ENCODE data around the gene RIPK1. TPM values are rescaled to one million over a fixed set of nuclear protein-coding genes. Genes with fewer than 3 reads are reported as not detected.
A peak's percentile ranks its signal among the peaks of the same experiment; 100 is the strongest.

The RIPK1 gene
- total RNA-seq, 1 donor from 2014 or later, result 4.9 TPM

GRCh38 chr6:3133515-3133914, 65.2 kb downstream of the RIPK1 start:
- no peaks in the 10 kb centered on the region for H3K79me2 ChIP-seq (ENCODE audit: low read depth)
- peaks cover 19% of the 10 kb centered on the region for H3K36me3 ChIP-seq
- no peak overlapping the region for H2AFZ ChIP-seq (replicated peaks)
- H3K4me3 ChIP-seq, result no peak overlapping the region
- Mint-ChIP-seq H3K4me1 (no peaks in the 10 kb centered on the region), H3K27ac (no peak overlapping the region), H3K4me3 (peak overlapping the region; percentile 38), H3K9me3 (no peaks in the 10 kb centered on the region), H3K36me3 (peaks cover 59% of the 10 kb centered on the region), H3K27me3 (ENCODE audit: insufficient read depth, low read depth) (peaks cover 3% of the 10 kb centered on the region)
- TF ChIP-seq CTCF (IDR thresholded peaks at IDR 0.05), result no peak
- no peak for TF ChIP-seq EZH2phosphoT487 (IDR thresholded peaks at IDR 0.05)
- no peak for TF ChIP-seq EZH2 (IDR thresholded peaks at IDR 0.05)
- no peak overlapping the region for H3K4me2 ChIP-seq
- H3K27me3 ChIP-seq, result no peaks in the 10 kb centered on the region
- no peak for DNase-seq (ENCODE audit: low spot score)
- no peaks in the 10 kb centered on the region for H3K4me1 ChIP-seq
- peak overlapping the region; percentile 29 for H3K27ac ChIP-seq
- H3K9me3 ChIP-seq (ENCODE audit: low read depth), result no peaks in the 10 kb centered on the region
- H3K9ac ChIP-seq, result no peak overlapping the region
- H4K20me1 ChIP-seq (ENCODE audit: low read depth), result no peaks in the 10 kb centered on the region
- no peaks in the 10 kb centered on the region for H3F3A ChIP-seq (ENCODE audit: low read depth)

GRCh38 chr6:3135668-3136291, 67.5 kb downstream of the RIPK1 start:
- H3K27me3 Mint-ChIP-seq (ENCODE audit: insufficient read depth, low read depth), result peaks cover 3% of the 10 kb centered on the region
- no peak for TF ChIP-seq EZH2 (IDR thresholded peaks at IDR 0.05)
- TF ChIP-seq CTCF (IDR thresholded peaks at IDR 0.05), result no peak
- TF ChIP-seq EZH2phosphoT487 (IDR thresholded peaks at IDR 0.05), result no peak
- H3K9me3 Mint-ChIP-seq, result no peaks in the 10 kb centered on the region
- Histone ChIP-seq H3K4me2 (no peak overlapping the region), H3K27me3 (no peaks in the 10 kb centered on the region), H3K36me3 (peaks cover 21% of the 10 kb centered on the region), H3K79me2 (ENCODE audit: low read depth) (no peaks in the 10 kb centered on the region), H3K4me3 (no peak overlapping the region), H2AFZ (replicated peaks) (no peak overlapping the region), H4K20me1 (ENCODE audit: low read depth) (no peaks in the 10 kb centered on the region), H3K27ac (no peak overlapping the region), H3K9ac (no peak overlapping the region), H3K9me3 (ENCODE audit: low read depth) (no peaks in the 10 kb centered on the region), H3K4me1 (no peaks in the 10 kb centered on the region), H3F3A (ENCODE audit: low read depth) (no peaks in the 10 kb centered on the region)
- no peak overlapping the region for H3K27ac Mint-ChIP-seq
- no peak overlapping the region for H3K4me3 Mint-ChIP-seq
- peaks cover 58% of the 10 kb centered on the region for H3K36me3 Mint-ChIP-seq
- DNase-seq (ENCODE audit: low spot score), result no peak
- no peaks in the 10 kb centered on the region for H3K4me1 Mint-ChIP-seq

GRCh38 chr6:3136292-3137011, 68.2 kb downstream of the RIPK1 start:
- Mint-ChIP-seq H3K4me1 (no peaks in the 10 kb centered on the region), H3K9me3 (no peaks in the 10 kb centered on the region), H3K4me3 (no peak overlapping the region), H3K27ac (no peak overlapping the region), H3K27me3 (ENCODE audit: insufficient read depth, low read depth) (peaks cover 3% of the 10 kb centered on the region), H3K36me3 (peaks cover 55% of the 10 kb centered on the region)
- Histone ChIP-seq H3K9ac (no peak overlapping the region), H3K4me2 (no peak overlapping the region), H4K20me1 (ENCODE audit: low read depth) (no peaks in the 10 kb centered on the region), H3F3A (ENCODE audit: low read depth) (no peaks in the 10 kb centered on the region), H3K27ac (no peak overlapping the region), H3K4me1 (no peaks in the 10 kb centered on the region), H3K4me3 (no peak overlapping the region), H3K27me3 (no peaks in the 10 kb centered on the region), H3K79me2 (ENCODE audit: low read depth) (no peaks in the 10 kb centered on the region), H3K36me3 (peaks cover 21% of the 10 kb centered on the region), H2AFZ (replicated peaks) (no peak overlapping the region), H3K9me3 (ENCODE audit: low read depth) (no peaks in the 10 kb centered on the region)
- no peak for DNase-seq (ENCODE audit: low spot score)
- no peak for TF ChIP-seq CTCF (IDR thresholded peaks at IDR 0.05)
- no peak for TF ChIP-seq EZH2phosphoT487 (IDR thresholded peaks at IDR 0.05)
- TF ChIP-seq EZH2 (IDR thresholded peaks at IDR 0.05), result no peak
